ENCODE data around the gene RFWD3.
A peak's percentile ranks its signal among the peaks of the same experiment; 100 is the strongest.

Gene RFWD3

GRCh38 chr16:74667255-74667700, 601 bp upstream of the RFWD3 start:
- Histone ChIP-seq H3K9me3 (ENCODE audit: low read length) (peaks cover 11% of the 10 kb centered on the region; the same call in 1 of the 2 replicates), H3K36me3 (ENCODE audit: insufficient read depth, low read length) (peaks cover 37% of the 10 kb centered on the region), H3K9me2 (ENCODE audit: low read depth, low read length) (no peaks in the 10 kb centered on the region), H3K9ac (ENCODE audit: low read length) (peak overlapping the region; percentile 67), H3K27me3 (ENCODE audit: insufficient read depth, low read length) (no peaks in the 10 kb centered on the region), H4K20me1 (ENCODE audit: insufficient read depth, low read length) (no peaks in the 10 kb centered on the region), H3F3A (ENCODE audit: insufficient read depth, low read length) (no peaks in the 10 kb centered on the region), H3K27ac (ENCODE audit: low read depth, low read length, poor library complexity, severe bottlenecking) (peak overlapping the region; percentile 39), H2AFZ (ENCODE audit: low read length) (peak overlapping the region; percentile 99), H3K79me2 (ENCODE audit: insufficient read depth, low read length) (peaks cover 32% of the 10 kb centered on the region), H3K4me3 (ENCODE audit: low read depth, low read length, poor library complexity, severe bottlenecking) (peak overlapping the region; percentile 89), H3K4me1 (ENCODE audit: insufficient read depth, low read length, severe bottlenecking) (peaks cover 26% of the 10 kb centered on the region), H3K4me2 (ENCODE audit: low read length) (peak overlapping the region; percentile 65)
- TF ChIP-seq CTCF (IDR thresholded peaks at IDR 0.05; ENCODE audit: low read length): no peak
- no peak for TF ChIP-seq EZH2 (IDR thresholded peaks at IDR 0.05; ENCODE audit: borderline replicate concordance, low read length)

DNA sequence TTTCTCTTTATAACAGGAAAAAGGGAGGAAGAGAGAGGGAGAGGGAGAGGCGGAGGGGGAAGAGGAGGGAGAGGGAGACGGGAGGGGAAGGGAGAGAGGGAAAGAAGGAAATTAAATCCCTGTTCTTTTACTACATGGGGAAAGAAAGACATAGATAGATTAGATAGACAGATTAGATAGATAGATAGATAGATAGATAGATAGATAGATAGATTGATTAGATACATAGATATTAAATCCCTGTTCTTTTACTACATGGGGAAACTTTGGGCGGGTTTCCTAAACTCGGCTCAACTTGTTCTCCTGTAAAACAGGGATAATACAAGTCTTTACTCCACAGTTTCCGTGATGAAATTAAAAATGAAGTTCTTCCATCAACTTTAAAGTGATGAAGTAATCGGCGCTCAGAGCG, 661 bp downstream of the RFWD3 start:
- H3K9me2 ChIP-seq (ENCODE audit: low read depth, low read length): no peaks in the 10 kb centered on the region
- peak overlapping the region; percentile 89 for H3K4me3 ChIP-seq (ENCODE audit: low read depth, low read length, poor library complexity, severe bottlenecking)
- peak overlapping the region; percentile 69 for H3K4me2 ChIP-seq (ENCODE audit: low read length)
- no peaks in the 10 kb centered on the region for H3F3A ChIP-seq (ENCODE audit: insufficient read depth, low read length)
- H3K9me3 ChIP-seq (ENCODE audit: low read length): peaks cover 11% of the 10 kb centered on the region; the same call in 1 of the 2 replicates
- H4K20me1 ChIP-seq (ENCODE audit: insufficient read depth, low read length): no peaks in the 10 kb centered on the region
- peaks cover 44% of the 10 kb centered on the region for H3K79me2 ChIP-seq (ENCODE audit: insufficient read depth, low read length)
- peaks cover 26% of the 10 kb centered on the region for H3K4me1 ChIP-seq (ENCODE audit: insufficient read depth, low read length, severe bottlenecking)
- peak overlapping the region; percentile 64 for H3K27ac ChIP-seq (ENCODE audit: low read depth, low read length, poor library complexity, severe bottlenecking)
- H3K27me3 ChIP-seq (ENCODE audit: insufficient read depth, low read length): no peaks in the 10 kb centered on the region
- TF ChIP-seq CTCF (IDR thresholded peaks at IDR 0.05; ENCODE audit: low read length): no peak
- TF ChIP-seq EZH2 (IDR thresholded peaks at IDR 0.05; ENCODE audit: borderline replicate concordance, low read length): no peak
- peak overlapping the region; percentile 98 for H3K9ac ChIP-seq (ENCODE audit: low read length)
- H3K36me3 ChIP-seq (ENCODE audit: insufficient read depth, low read length): peaks cover 50% of the 10 kb centered on the region
- H2AFZ ChIP-seq (ENCODE audit: low read length): no peak overlapping the region

- H3K9me2 ChIP-seq (ENCODE audit: low read depth, low read length): no peaks in the 10 kb centered on the region
- H3K4me3 ChIP-seq (ENCODE audit: low read depth, low read length, poor library complexity, severe bottlenecking): no peak overlapping the region
- no peak overlapping the region for H3K27ac ChIP-seq (ENCODE audit: low read depth, low read length, poor library complexity, severe bottlenecking)
- H4K20me1 ChIP-seq (ENCODE audit: insufficient read depth, low read length): peaks cover 4% of the 10 kb centered on the region; the same call in 1 of the 2 replicates
- H3F3A ChIP-seq (ENCODE audit: insufficient read depth, low read length): no peaks in the 10 kb centered on the region
- no peak overlapping the region for H3K4me2 ChIP-seq (ENCODE audit: low read length)
- peaks cover 83% of the 10 kb centered on the region for H3K79me2 ChIP-seq (ENCODE audit: insufficient read depth, low read length)
- TF ChIP-seq EZH2 (IDR thresholded peaks at IDR 0.05; ENCODE audit: borderline replicate concordance, low read length) (no peak), CTCF (IDR thresholded peaks at IDR 0.05; ENCODE audit: low read length) (no peak)
- no peaks in the 10 kb centered on the region for H3K9me3 ChIP-seq (ENCODE audit: low read length)
- no peak overlapping the region for H2AFZ ChIP-seq (ENCODE audit: low read length)
- H3K36me3 ChIP-seq (ENCODE audit: insufficient read depth, low read length): peaks cover 90% of the 10 kb centered on the region
- H3K4me1 ChIP-seq (ENCODE audit: insufficient read depth, low read length, severe bottlenecking): peaks cover 19% of the 10 kb centered on the region
- H3K9ac ChIP-seq (ENCODE audit: low read length): no peak overlapping the region
- no peaks in the 10 kb centered on the region for H3K27me3 ChIP-seq (ENCODE audit: insufficient read depth, low read length)
Observed at GRCh38 chr16:74661064-74661463, 5.6 kb downstream of the RFWD3 start.
